ENCODE data around the gene GATA1.
A peak's percentile ranks its signal among the peaks of the same experiment; 100 is the strongest.
"Not testable (repeated sequence)": the region's sequence is repeated elsewhere in the genome, so short reads cannot be mapped to it uniquely, and the experiment has no call there.

Gene GATA1

GRCh38 chrX:48816014-48816810 is 29.8 kb downstream of the GATA1 start:
- no peak for DNase-seq

- no peak for DNase-seq
Measured at GRCh38 chrX:48818098-48818497, 31.7 kb downstream of the GATA1 start.

- no peak for DNase-seq
Measured at GRCh38 chrX:48818866-48819265, 32.5 kb downstream of the GATA1 start.

GRCh38 chrX:48819394-48819793 is 33.0 kb downstream of the GATA1 start:
- not testable (repeated sequence) for DNase-seq

- no peak for DNase-seq
Measured at GRCh38 chrX:48823053-48823452, 36.7 kb downstream of the GATA1 start.

GRCh38 chrX:48824066-48824465 is 37.7 kb downstream of the GATA1 start:
- DNase-seq: no peak

- DNase-seq: no peak
Measured at GRCh38 chrX:48826135-48826875, 39.9 kb downstream of the GATA1 start, which contains the start of gene ERAS. Gene ERAS, plus strand, starts transcription at chrX:48826513. Its CDS starts 2,611 bp downstream, at chrX:48829124.

GRCh38 chrX:48826876-48827653 is 40.7 kb downstream of the GATA1 start:
- no peak for DNase-seq

- no peak for DNase-seq
Measured at GRCh38 chrX:48827654-48827968, 41.2 kb downstream of the GATA1 start.

GRCh38 chrX:48829016-48829735 is 42.8 kb downstream of the GATA1 start:
- no peak for DNase-seq

- no peak for DNase-seq
Measured at GRCh38 chrX:48831136-48831908, 44.9 kb downstream of the GATA1 start.

GRCh38 chrX:48831909-48832291 is 45.5 kb downstream of the GATA1 start:
- DNase-seq: no peak

- peak; percentile 22 for DNase-seq
Measured at GRCh38 chrX:48833542-48834138, 47.2 kb downstream of the GATA1 start.

GRCh38 chrX:48834383-48834709 is 48.0 kb downstream of the GATA1 start:
- peak; percentile 59 for DNase-seq

- peak; percentile 90 for DNase-seq
Measured at GRCh38 chrX:48835524-48836329, 49.3 kb downstream of the GATA1 start, which contains the start of gene PCSK1N. Gene PCSK1N, minus strand, starts transcription at chrX:48835610. Its CDS starts 78 bp downstream, at chrX:48835532.

- DNase-seq: no peak
Measured at GRCh38 chrX:48839686-48840085, 53.3 kb downstream of the GATA1 start.

Data from DMS53 (cell line).